ENCODE results near the gene C4A.

DNA sequence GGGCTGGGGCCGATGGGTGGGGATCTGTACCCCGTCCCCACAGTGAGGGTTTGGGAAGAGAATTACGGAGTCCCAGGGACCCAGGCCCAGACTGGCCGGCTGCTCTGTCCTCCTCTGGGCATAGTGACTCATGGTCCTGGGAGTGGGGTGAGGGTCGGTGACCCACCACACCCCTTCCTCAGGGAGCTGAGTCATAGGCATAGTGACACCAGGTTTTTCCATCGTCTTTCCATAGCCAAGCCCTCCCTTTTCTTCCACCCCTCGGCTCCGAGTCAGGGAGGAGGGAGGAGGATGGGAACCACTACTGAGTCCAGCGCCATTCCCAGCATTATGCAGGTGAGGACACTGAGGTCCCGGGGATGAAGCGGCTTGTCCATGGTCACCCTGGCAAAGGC, 65.2 kb downstream of the C4A start:
- TF ChIP-seq ZFP30 (CRISPR knock-in tag; IDR thresholded peaks at IDR 0.05) (no peak), CSRNP3 (CRISPR knock-in tag; IDR thresholded peaks at IDR 0.05) (no peak), RARB (CRISPR knock-in tag; IDR thresholded peaks at IDR 0.05) (no peak), ISL1 (CRISPR knock-in tag; IDR thresholded peaks at IDR 0.05) (no peak), ZFP3 (CRISPR knock-in tag; IDR thresholded peaks at IDR 0.05) (no peak), ZNF70 (CRISPR knock-in tag; IDR thresholded peaks at IDR 0.05) (no peak), CREB5 (CRISPR knock-in tag; IDR thresholded peaks at IDR 0.05; ENCODE audit: low read depth) (no peak), CSDC2 (CRISPR knock-in tag; IDR thresholded peaks at IDR 0.05) (no peak)
- TF ChIP-seq, protein P1, sequence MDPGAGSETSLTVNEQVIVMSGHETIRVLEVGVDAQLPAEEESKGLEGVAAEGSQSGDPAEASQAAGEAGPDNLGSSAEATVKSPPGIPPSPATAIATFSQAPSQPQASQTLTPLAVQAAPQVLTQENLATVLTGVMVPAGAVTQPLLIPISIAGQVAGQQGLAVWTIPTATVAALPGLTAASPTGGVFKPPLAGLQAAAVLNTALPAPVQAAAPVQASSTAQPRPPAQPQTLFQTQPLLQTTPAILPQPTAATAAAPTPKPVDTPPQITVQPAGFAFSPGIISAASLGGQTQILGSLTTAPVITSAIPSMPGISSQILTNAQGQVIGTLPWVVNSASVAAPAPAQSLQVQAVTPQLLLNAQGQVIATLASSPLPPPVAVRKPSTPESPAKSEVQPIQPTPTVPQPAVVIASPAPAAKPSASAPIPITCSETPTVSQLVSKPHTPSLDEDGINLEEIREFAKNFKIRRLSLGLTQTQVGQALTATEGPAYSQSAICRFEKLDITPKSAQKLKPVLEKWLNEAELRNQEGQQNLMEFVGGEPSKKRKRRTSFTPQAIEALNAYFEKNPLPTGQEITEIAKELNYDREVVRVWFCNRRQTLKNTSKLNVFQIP (CRISPR knock-in tag; IDR thresholded peaks at IDR 0.05; ENCODE audit: borderline replicate concordance, low read depth): no peak
